HCT116 (cell line): ENCODE measurements around the gene ZEB2.

ENCODE experiments used
- CBX3 ChIP-seq: IDR thresholded peaks from 2 replicates; pipeline ENCODE4 v1.6.1; 2012; ENCODE audit warnings: low read depth
- CEBPB ChIP-seq: IDR thresholded peaks from 2 replicates; pipeline ENCODE4 v1.6.1; 2012; ENCODE audit warnings: low read depth
- CTCF ChIP-seq, 3 experiments: fragments of 200-600 bp in 1 of 3; sonication (generic) in 1 of 3; IDR thresholded peaks in 2 of 3; conservative IDR thresholded peaks in 1 of 3; 2 replicates each; pipeline ENCODE4 v1.5.1; 2012 to 2017; ENCODE audit warnings: low read depth in 2 of 3, low read length in 2 of 3, antibody characterized with exemption in 1 of 3, borderline replicate concordance in 1 of 3, control low read depth in 1 of 3, mild to moderate bottlenecking in 1 of 3, mixed read lengths in 1 of 3, mixed run types in 1 of 3, moderate library complexity in 1 of 3; ENCODE audit not compliant: insufficient read depth in 1 of 3
- EGR1 ChIP-seq: IDR thresholded peaks from 2 replicates; pipeline ENCODE4 v1.6.1; 2012; ENCODE audit warnings: low read depth
- EZH2 ChIP-seq: fragments of 200-600 bp; sonication (generic); IDR thresholded peaks from 2 replicates; pipeline ENCODE4 v1.6.1; 2017; ENCODE audit warnings: antibody characterized with exemption, mixed run types
- EZH2phosphoT487 ChIP-seq: fragments of 200-600 bp; IDR thresholded peaks from 2 replicates; pipeline ENCODE4 v1.6.1; 2018; ENCODE audit warnings: antibody characterized with exemption, borderline replicate concordance
- JUND ChIP-seq: IDR thresholded peaks from 2 replicates; pipeline ENCODE4 v1.6.1; 2012
- POLR2A ChIP-seq: IDR thresholded peaks from 2 replicates; pipeline ENCODE4 v1.7.0; 2011; ENCODE audit warnings: borderline replicate concordance; ENCODE audit not compliant: insufficient read depth, insufficient read length; ENCODE audit errors: extremely low read depth
- SP1 ChIP-seq: IDR thresholded peaks from 2 replicates; pipeline ENCODE4 v1.6.1; 2012; ENCODE audit warnings: low read depth
- TCF7L2 ChIP-seq: IDR thresholded peaks from 2 replicates; pipeline ENCODE4 v1.7.0; 2011; ENCODE audit warnings: borderline replicate concordance, inconsistent platforms; ENCODE audit not compliant: insufficient read depth, insufficient read length; ENCODE audit errors: extremely low read depth

- TF ChIP-seq EZH2, result no peak
- TF ChIP-seq CBX3, result no peak
- no peak for TF ChIP-seq CEBPB
- no peak for TF ChIP-seq CTCF (IDR thresholded peaks at IDR 0.05 in 2 of 3, conservative IDR thresholded peaks at IDR 0.05 in 1 of 3; ENCODE audit: borderline replicate concordance in 1 of 3, insufficient read depth in 1 of 3, low read depth in 2 of 3, low read length in 2 of 3)
- no peak for TF ChIP-seq TCF7L2
- TF ChIP-seq EZH2phosphoT487, result no peak
- no peak for TF ChIP-seq JUND
- TF ChIP-seq SP1, result no peak
- TF ChIP-seq POLR2A, result no peak
- no peak for TF ChIP-seq EGR1
Observed at GRCh38 chr2:144424559-144425240, 95.2 kb downstream of the ZEB2 start.
